ENCODE results near the gene PEX14. TPM values are rescaled to one million over a fixed set of nuclear protein-coding genes. Genes with fewer than 3 reads are reported as not detected.

PEX14 gene
- total RNA-seq, 1 donor from 2014 or later: 19.2 TPM

DNA sequence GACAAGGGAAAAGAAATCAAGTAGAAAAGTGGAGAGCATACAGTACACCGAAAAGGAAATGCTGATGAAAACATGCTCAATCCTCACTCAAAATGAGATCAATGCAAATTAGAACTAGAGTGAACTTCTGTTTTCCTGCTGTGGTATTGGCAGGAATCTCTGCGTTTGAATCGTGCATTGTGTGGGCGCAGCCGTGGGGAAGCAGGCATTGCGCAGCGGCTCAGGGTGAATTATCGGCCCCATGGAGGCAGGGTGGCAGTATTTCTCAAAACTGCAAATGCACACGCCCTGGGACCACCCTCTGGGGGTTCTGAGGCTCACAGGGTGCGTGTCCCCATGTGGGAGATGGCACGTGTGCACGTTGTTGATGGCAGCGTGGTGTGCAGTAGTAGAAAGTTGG is 140.6 kb downstream of the PEX14 start:
- TF ChIP-seq CTCF (conservative IDR thresholded peaks at IDR 0.05; ENCODE audit: low read depth, low read length): no peak

GRCh38 chr1:10615932-10616671 is 141.4 kb downstream of the PEX14 start:
- H3K4me3 ChIP-seq (ENCODE audit: low read depth, low read length): no peak overlapping the region
- no peak for TF ChIP-seq CTCF (conservative IDR thresholded peaks at IDR 0.05; ENCODE audit: low read depth, low read length)
- DNase-seq (ENCODE audit: low read depth): no peak

More for the DNA sequence above, 140.6 kb downstream of the PEX14 start:
- DNase-seq (ENCODE audit: low read depth): no peak
- H3K4me3 ChIP-seq (ENCODE audit: low read depth, low read length): no peak overlapping the region

GRCh38 chr1:10616696-10617095 is 141.9 kb downstream of the PEX14 start:
- H3K4me3 ChIP-seq (ENCODE audit: low read depth, low read length): no peak overlapping the region
- DNase-seq (ENCODE audit: low read depth): no peak
- no peak for TF ChIP-seq CTCF (conservative IDR thresholded peaks at IDR 0.05; ENCODE audit: low read depth, low read length)

DNA sequence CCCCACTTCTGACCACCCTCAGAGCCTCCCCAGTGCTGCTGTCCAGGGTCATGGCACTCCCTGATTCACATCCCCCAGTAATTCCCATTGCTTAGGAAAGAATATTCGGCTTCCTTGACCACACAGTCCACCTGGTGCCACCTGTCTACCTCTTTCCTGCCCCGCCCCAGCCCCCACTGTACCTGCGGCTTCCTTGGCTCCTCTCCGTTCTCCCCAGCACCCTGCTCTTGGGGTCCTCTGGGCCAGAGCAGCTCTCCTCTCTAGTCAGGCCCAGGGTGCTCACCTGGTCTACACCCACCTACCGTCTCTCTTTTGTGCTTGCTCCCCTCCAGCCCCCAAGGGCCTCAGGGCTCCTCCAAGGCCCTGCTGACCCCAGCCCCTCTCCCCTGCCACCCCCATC is 142.6 kb downstream of the PEX14 start:
- TF ChIP-seq CTCF (conservative IDR thresholded peaks at IDR 0.05; ENCODE audit: low read depth, low read length): no peak
- DNase-seq (ENCODE audit: low read depth): no peak
- H3K4me3 ChIP-seq (ENCODE audit: low read depth, low read length): no peak overlapping the region

GRCh38 chr1:10617931-10618885 is 143.5 kb downstream of the PEX14 start:
- H3K4me3 ChIP-seq (ENCODE audit: low read depth, low read length): no peak overlapping the region
- TF ChIP-seq CTCF (conservative IDR thresholded peaks at IDR 0.05; ENCODE audit: low read depth, low read length): no peak
- no peak for DNase-seq (ENCODE audit: low read depth)

DNA sequence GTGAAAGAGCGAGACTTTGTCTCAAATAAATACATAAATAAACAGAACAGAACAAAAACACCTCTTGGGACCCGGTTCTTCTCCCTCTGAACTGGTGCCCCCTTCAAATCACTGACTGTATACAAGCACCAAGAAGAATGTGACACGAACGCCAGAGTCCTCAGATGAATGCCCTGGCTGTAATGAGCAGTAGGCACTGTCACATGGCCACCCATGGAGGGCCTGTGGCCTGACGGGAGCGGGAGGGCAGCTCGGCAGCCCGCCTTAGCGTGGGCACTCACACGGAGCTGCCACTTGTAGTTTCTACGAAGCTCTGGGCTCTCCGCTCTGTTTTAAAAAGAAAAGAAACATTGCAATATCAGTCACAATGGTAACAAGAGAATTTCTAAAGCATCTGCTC is 146.0 kb downstream of the PEX14 start:
- no peak for DNase-seq (ENCODE audit: low read depth)
- H3K4me3 ChIP-seq (ENCODE audit: low read depth, low read length): no peak overlapping the region
- no peak for TF ChIP-seq CTCF (conservative IDR thresholded peaks at IDR 0.05; ENCODE audit: low read depth, low read length)

All from epithelial cell of proximal tubule (primary cell).